Choroid plexus epithelial cell (primary cell): Measurements from ENCODE around the gene SAP30BP.

Experiments used
- DNase-seq: peaks from one replicate; pipeline ENCODE4 v3.0.0-alpha.2; 2010; ENCODE audit warnings: low read depth
- H3K4me3 ChIP-seq: 2 replicates; pipeline ENCODE4 v1.5.1; 2011; ENCODE audit warnings: low read depth, mild to moderate bottlenecking, control low read depth, low read length, moderate library complexity
- CTCF ChIP-seq: conservative IDR thresholded peaks from 2 replicates; pipeline ENCODE4 v1.5.1; 2011; ENCODE audit warnings: low read depth, mild to moderate bottlenecking, control low read depth, inconsistent platforms, low read length, moderate library complexity

The SAP30BP gene

DNA sequence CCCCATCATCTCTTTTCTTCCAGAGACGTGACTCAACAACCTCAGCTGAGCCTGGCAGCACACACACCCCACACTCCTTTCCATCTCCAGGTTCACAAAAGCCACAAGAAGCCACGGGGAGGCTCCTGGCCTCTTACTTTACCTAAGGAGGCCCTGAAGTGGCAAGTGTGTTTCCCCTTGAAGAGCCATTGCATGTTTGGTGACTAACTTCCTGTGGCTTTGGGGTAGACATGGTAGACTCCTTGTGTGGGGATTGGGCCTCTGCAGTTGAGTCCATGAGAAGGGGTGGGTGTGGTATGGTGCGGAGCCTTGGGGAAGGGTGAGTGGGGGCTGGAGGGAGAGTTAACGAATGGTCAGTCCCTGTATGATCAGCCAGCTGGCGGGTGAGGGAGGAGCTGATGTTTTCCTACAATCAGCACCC is 24.2 kb downstream of the SAP30BP start:
- no peak for DNase-seq
- TF ChIP-seq CTCF: no peak
- no peak overlapping the region for H3K4me3 ChIP-seq

- no peak overlapping the region for H3K4me3 ChIP-seq
- TF ChIP-seq CTCF: no peak
- no peak for DNase-seq
These were observed 24.9 kb downstream of the SAP30BP start for GRCh38 chr17:75691801-75692626.

DNA sequence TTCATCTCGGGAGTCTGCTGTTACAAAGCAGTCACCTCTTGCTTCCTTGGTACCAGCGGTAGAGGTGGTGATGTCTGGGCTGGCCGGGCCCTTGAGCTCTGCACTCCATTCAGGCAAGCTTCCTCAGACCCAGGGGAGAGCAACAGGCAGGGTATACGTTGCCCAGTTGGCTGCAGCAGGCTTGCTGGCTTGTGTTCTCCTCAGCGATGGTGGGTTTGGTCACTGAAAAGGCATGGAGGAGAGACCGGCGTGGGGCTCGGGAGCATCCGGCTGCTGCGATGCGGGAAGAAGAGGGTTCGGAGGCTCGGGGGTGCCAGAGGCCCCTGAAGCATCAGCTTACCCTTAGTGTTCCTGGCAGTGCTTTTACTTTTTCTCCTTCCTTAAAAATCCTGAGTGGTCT is 25.8 kb downstream of the SAP30BP start:
- TF ChIP-seq CTCF: no peak
- no peak for DNase-seq
- H3K4me3 ChIP-seq: no peak overlapping the region

DNA sequence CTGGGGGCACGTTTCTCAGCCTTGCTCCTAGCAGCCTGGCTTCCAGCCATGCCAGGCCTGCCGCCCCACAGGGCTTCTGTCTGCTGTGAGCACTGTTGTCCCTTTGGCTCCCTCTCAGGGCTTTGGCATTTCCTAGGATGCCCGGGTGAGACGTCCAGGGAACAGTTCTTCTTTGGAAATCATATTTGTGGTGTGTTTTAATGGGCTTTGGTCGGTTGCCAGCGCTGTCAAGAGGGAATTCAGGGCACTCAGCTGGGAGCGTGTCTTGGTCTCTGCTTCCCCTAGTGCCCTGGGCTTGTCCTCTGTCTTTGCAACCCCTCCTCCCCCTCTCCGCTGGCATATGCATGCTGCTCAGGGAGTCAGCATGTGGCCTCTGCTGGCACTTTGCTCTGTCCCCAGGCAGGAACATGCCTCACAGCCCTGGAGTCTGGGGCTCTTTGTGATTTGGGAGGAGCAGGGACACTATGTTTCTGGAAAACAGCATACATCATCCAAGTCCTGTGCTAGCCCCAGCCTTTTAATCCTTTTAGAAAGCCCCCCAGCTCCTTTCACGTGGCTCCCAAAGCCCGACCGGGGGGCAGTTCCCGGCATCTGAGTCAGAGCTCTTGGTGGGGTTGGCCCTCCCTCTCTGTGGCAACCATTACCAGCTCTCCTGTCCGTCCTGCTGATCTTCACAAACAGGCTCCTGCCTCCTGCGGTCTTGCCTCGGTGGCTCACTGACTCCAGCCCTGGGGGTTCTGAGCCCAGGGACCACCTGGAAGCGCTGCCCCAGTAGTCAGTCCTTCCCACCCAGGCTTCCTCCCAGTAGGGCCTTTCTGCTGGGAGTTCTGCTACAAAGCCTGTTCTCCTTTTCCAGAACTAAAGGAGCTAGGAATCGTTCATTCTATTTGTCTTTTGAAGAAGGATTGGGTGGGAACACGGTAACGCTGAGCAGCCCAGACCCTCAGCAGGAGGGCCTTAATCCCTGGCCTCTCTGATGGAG is 26.7 kb downstream of the SAP30BP start:
- no peak overlapping the region for H3K4me3 ChIP-seq
- DNase-seq: peak; percentile 80
- TF ChIP-seq CTCF: peak; percentile 10

- no peak for DNase-seq
- H3K4me3 ChIP-seq: no peak overlapping the region
- TF ChIP-seq CTCF: no peak
These were observed 27.4 kb downstream of the SAP30BP start for GRCh38 chr17:75694536-75694935.

- no peak overlapping the region for H3K4me3 ChIP-seq
- DNase-seq: peak; percentile 39
- TF ChIP-seq CTCF: no peak
These were observed 28.1 kb downstream of the SAP30BP start for GRCh38 chr17:75695141-75695829.
